ENCODE measurements around the gene BACH2. TPM values are rescaled to one million over a fixed set of nuclear protein-coding genes. Genes with fewer than 3 reads are reported as not detected.
A peak's percentile ranks its signal among the peaks of the same experiment; 100 is the strongest.

BACH2 gene
- total and polyA plus RNA-seq, 2 experiments from 2014 or later = 5.4 to 5.6 TPM

- Histone ChIP-seq H3K27ac (no peak overlapping the region), H3K4me3 (no peak overlapping the region), H3K9me3 (ENCODE audit: low read depth) (no peaks in the 10 kb centered on the region), H3K4me1 (ENCODE audit: low read depth) (peaks cover 25% of the 10 kb centered on the region), H3K36me3 (no peaks in the 10 kb centered on the region), H3K27me3 (no peaks in the 10 kb centered on the region)
- TF ChIP-seq CTCF (IDR thresholded peaks at IDR 0.05; ENCODE audit: low read depth, low read length) = no peak
- DNase-seq (ENCODE audit: low read depth in 1 of 2, low spot score in 1 of 2) = no peak
These were observed 103.3 kb downstream of the BACH2 start for GRCh38 chr6:90193359-90193758.

- Histone ChIP-seq H3K4me1 (ENCODE audit: low read depth) (peaks cover 25% of the 10 kb centered on the region), H3K27ac (no peak overlapping the region), H3K36me3 (no peaks in the 10 kb centered on the region), H3K27me3 (no peaks in the 10 kb centered on the region), H3K4me3 (no peak overlapping the region), H3K9me3 (ENCODE audit: low read depth) (no peaks in the 10 kb centered on the region)
- no peak for DNase-seq (ENCODE audit: low read depth in 1 of 2, low spot score in 1 of 2)
- no peak for TF ChIP-seq CTCF (IDR thresholded peaks at IDR 0.05; ENCODE audit: low read depth, low read length)
These were observed 103.8 kb downstream of the BACH2 start for GRCh38 chr6:90192857-90193256.

GRCh38 chr6:90190752-90191395 is 105.8 kb downstream of the BACH2 start:
- H3K9me3 ChIP-seq (ENCODE audit: low read depth) = no peaks in the 10 kb centered on the region
- no peaks in the 10 kb centered on the region for H3K36me3 ChIP-seq
- H3K27me3 ChIP-seq = no peaks in the 10 kb centered on the region
- H3K4me3 ChIP-seq = no peak overlapping the region
- no peak for DNase-seq (ENCODE audit: low read depth in 1 of 2, low spot score in 1 of 2)
- TF ChIP-seq CTCF (IDR thresholded peaks at IDR 0.05; ENCODE audit: low read depth, low read length) = no peak
- H3K4me1 ChIP-seq (ENCODE audit: low read depth) = peaks cover 18% of the 10 kb centered on the region
- H3K27ac ChIP-seq = no peak overlapping the region

- TF ChIP-seq CTCF (IDR thresholded peaks at IDR 0.05; ENCODE audit: low read depth, low read length) = no peak
- no peaks in the 10 kb centered on the region for H3K36me3 ChIP-seq
- no peaks in the 10 kb centered on the region for H3K9me3 ChIP-seq (ENCODE audit: low read depth)
- H3K4me3 ChIP-seq = no peak overlapping the region
- no peak for DNase-seq (ENCODE audit: low read depth in 1 of 2, low spot score in 1 of 2)
- H3K27ac ChIP-seq = no peak overlapping the region
- H3K27me3 ChIP-seq = no peaks in the 10 kb centered on the region
- H3K4me1 ChIP-seq (ENCODE audit: low read depth) = peaks cover 18% of the 10 kb centered on the region
These were observed 106.5 kb downstream of the BACH2 start for GRCh38 chr6:90190131-90190530.

- Histone ChIP-seq H3K9me3 (ENCODE audit: low read depth) (no peaks in the 10 kb centered on the region), H3K4me3 (no peak overlapping the region), H3K27ac (no peak overlapping the region), H3K27me3 (no peaks in the 10 kb centered on the region), H3K4me1 (ENCODE audit: low read depth) (peaks cover 30% of the 10 kb centered on the region), H3K36me3 (no peaks in the 10 kb centered on the region)
- TF ChIP-seq CTCF (IDR thresholded peaks at IDR 0.05; ENCODE audit: low read depth, low read length) = no peak
- DNase-seq (ENCODE audit: low read depth in 1 of 2, low spot score in 1 of 2) = peak in 1 of 2 donors; percentile 27
These were observed 109.1 kb downstream of the BACH2 start for GRCh38 chr6:90187437-90188121.
